Measurements from ENCODE around the gene SEC14L3. TPM values are rescaled to one million over a fixed set of nuclear protein-coding genes. Genes with fewer than 3 reads are reported as not detected.

Gene SEC14L3
- total RNA-seq, 2 experiments from 2014 or later = not detected

DNA sequence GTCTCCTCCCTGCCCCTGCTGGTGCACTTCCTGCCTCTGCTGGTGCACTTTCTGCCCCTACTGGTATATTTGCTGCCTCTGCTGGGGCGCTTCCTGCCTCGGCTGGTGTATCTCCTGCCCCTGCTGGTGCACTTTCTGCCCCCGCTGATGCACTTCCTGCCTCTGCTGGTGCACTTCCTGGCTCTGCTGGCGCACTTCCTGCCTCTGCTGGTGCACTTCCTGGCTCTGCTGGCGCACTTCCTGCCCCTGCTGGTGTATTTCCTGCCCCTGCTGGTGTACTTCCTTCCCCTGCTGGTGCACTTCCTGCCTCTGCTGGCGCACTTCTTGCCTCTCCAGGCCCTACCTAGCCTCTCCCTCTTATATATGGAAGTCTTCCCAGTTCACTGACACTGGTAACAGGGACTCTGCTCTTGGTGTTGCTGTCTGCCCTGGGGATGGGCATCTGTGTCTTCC, 36.1 kb downstream of the SEC14L3 start:
- Histone ChIP-seq H3K36me3 (ENCODE audit: insufficient read depth, low read length) (peaks cover 16% of the 10 kb centered on the region), H3K4me1 (ENCODE audit: insufficient read depth, low read length, poor library complexity, severe bottlenecking) (peaks cover 25% of the 10 kb centered on the region), H3K4me3 (ENCODE audit: low read depth, low read length, poor library complexity, severe bottlenecking) (peak overlapping the region; percentile 63), H3K79me2 (ENCODE audit: insufficient read depth, low read depth, low read length) (no peaks in the 10 kb centered on the region), H2AFZ (ENCODE audit: low read length) (peak overlapping the region; percentile 85), H3K9me3 (ENCODE audit: low read length) (no peaks in the 10 kb centered on the region), H3K4me2 (ENCODE audit: low read length) (peak overlapping the region; percentile 78), H3K9me2 (ENCODE audit: insufficient read depth, low read length) (no peaks in the 10 kb centered on the region), H4K20me1 (ENCODE audit: insufficient read depth, low read length) (no peaks in the 10 kb centered on the region), H3K27ac (ENCODE audit: low read depth, low read length, poor library complexity, severe bottlenecking) (peak overlapping the region; percentile 67)
- DNase-seq (ENCODE audit: low spot score) = peak; percentile 90
- POLR2A ChIA-PET = interaction anchor here (0.6 to 6.6 kb wide), 4 partner anchors 11 to 1554 kb away, joined by 3 to 48 read pairs (median 4); partner anchors contain the start of gene MTFP1
- CTCF ChIA-PET (ENCODE audit: unreplicated experiment) = interaction anchor here (1.0 to 2.1 kb wide), 3 partner anchors 9 to 12 kb away, joined by 5 to 6 read pairs (median 5); no protein-coding TSS in a partner anchor
- intact Hi-C loops (cut with micrococcal nuclease; ENCODE audit: unreplicated experiment) = loop anchor here (1.0 to 5.0 kb wide), 3 partner anchors 9 to 857 kb away; partner anchors contain the start of genes PIK3IP1 and TCN2
- TF ChIP-seq, protein P1, sequence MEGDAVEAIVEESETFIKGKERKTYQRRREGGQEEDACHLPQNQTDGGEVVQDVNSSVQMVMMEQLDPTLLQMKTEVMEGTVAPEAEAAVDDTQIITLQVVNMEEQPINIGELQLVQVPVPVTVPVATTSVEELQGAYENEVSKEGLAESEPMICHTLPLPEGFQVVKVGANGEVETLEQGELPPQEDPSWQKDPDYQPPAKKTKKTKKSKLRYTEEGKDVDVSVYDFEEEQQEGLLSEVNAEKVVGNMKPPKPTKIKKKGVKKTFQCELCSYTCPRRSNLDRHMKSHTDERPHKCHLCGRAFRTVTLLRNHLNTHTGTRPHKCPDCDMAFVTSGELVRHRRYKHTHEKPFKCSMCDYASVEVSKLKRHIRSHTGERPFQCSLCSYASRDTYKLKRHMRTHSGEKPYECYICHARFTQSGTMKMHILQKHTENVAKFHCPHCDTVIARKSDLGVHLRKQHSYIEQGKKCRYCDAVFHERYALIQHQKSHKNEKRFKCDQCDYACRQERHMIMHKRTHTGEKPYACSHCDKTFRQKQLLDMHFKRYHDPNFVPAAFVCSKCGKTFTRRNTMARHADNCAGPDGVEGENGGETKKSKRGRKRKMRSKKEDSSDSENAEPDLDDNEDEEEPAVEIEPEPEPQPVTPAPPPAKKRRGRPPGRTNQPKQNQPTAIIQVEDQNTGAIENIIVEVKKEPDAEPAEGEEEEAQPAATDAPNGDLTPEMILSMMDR (conservative IDR thresholded peaks at IDR 0.05; ENCODE audit: low read length) = peak; percentile 67
- no peak for TF ChIP-seq EZH2phosphoT487 (IDR thresholded peaks at IDR 0.05; ENCODE audit: borderline replicate concordance, low read depth, low read length)
- no TSS peak for BruUV-seq (replicated peaks)

DNA sequence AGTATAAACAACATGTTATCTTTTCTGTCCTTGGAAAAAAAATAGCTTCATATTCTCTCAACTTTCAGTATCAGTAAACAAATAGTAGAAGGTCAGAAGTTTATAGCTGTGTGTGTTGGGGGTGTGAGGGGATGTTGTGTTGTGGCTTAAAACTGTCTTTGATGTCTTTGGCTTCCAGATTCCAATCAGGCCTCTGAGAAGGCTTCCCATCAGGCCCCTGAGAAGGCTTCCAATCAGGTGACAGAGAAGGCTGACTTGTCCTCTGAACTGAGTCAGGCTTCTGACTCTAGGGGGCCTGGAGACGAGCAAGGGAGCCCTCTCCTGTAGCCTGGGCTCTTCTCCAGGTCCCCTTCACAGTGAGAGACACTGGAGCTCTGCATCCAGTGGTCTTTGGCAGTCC, 37.0 kb downstream of the SEC14L3 start:
- Histone ChIP-seq H4K20me1 (ENCODE audit: insufficient read depth, low read length) (no peaks in the 10 kb centered on the region), H3K4me2 (ENCODE audit: low read length) (peak overlapping the region; percentile 78)
- intact Hi-C loops (cut with micrococcal nuclease; ENCODE audit: unreplicated experiment) = loop anchor here (1.0 to 5.0 kb wide), 3 partner anchors 9 to 857 kb away; partner anchors contain the start of genes PIK3IP1 and TCN2

More for the DNA sequence above, 37.0 kb downstream of the SEC14L3 start:
- Histone ChIP-seq H2AFZ (ENCODE audit: low read length) (no peak overlapping the region; the same call in 1 of the 2 replicates), H3K4me3 (ENCODE audit: low read depth, low read length, poor library complexity, severe bottlenecking) (peak overlapping the region; percentile 63), H3K27ac (ENCODE audit: low read depth, low read length, poor library complexity, severe bottlenecking) (peak overlapping the region; percentile 67), H3K9me2 (ENCODE audit: insufficient read depth, low read length) (no peaks in the 10 kb centered on the region), H3K79me2 (ENCODE audit: insufficient read depth, low read depth, low read length) (no peaks in the 10 kb centered on the region), H3K36me3 (ENCODE audit: insufficient read depth, low read length) (peaks cover 17% of the 10 kb centered on the region), H3K4me1 (ENCODE audit: insufficient read depth, low read length, poor library complexity, severe bottlenecking) (peaks cover 25% of the 10 kb centered on the region), H3K9me3 (ENCODE audit: low read length) (no peaks in the 10 kb centered on the region)
- CTCF ChIA-PET (ENCODE audit: unreplicated experiment) = interaction anchor here (2.1 kb wide), 1 partner anchor 11 kb away, joined by 6 read pairs; no protein-coding TSS in a partner anchor
- no peak for DNase-seq (ENCODE audit: low spot score)
- POLR2A ChIA-PET = interaction anchor here (0.7 to 6.6 kb wide), 2 partner anchors 11 to 108 kb away, joined by 3 to 48 read pairs; partner anchors contain the start of gene MTFP1
- no TSS peak for BruUV-seq (replicated peaks)
- TF ChIP-seq, protein P1 (conservative IDR thresholded peaks at IDR 0.05; ENCODE audit: low read length) = no peak
- no peak for TF ChIP-seq EZH2phosphoT487 (IDR thresholded peaks at IDR 0.05; ENCODE audit: borderline replicate concordance, low read depth, low read length)

Measured in OCI-LY7 (cell line).